HCT116 (cell line): ENCODE measurements around the gene SEC24B. TPM values are rescaled to one million over a fixed set of nuclear protein-coding genes. Genes with fewer than 3 reads are reported as not detected.

ENCODE experiments used
- ATAC-seq: fragments of 200-7000 bp; cut with Tn5 transposase; 2 replicates; pipeline ENCODE4 v1.9.1; 2020; ENCODE audit warnings: mild to moderate bottlenecking, moderate library complexity
- BruUV-seq: library from RNA; stranded (reverse); fragments of 400-500 nt; replicated peaks from 2 replicates; lab custom pipeline; 2021; lab: Mats Ljungman, UMichigan
- CTCF ChIA-PET: fragments of 300-600 bp; sonication (Branson Sonifier 250); formaldehyde crosslinking; loops from one replicate; lab custom pipeline; 2021; ENCODE audit warnings: antibody characterized with exemption; lab: Charles Lee
- POLR2A ChIA-PET: fragments of 300-600, 350-600 bp; sonication (Branson Sonifier 250); formaldehyde crosslinking; loops from one replicate; lab custom pipeline; 2021; ENCODE audit warnings: antibody characterized with exemption; lab: Charles Lee
- RAD21 ChIA-PET, 2 experiments: fragments of 300-600 bp; sonication (Branson Sonifier 250); formaldehyde crosslinking; loops; one replicate each; lab custom pipeline; 2023; ENCODE audit warnings: low total read pairs in 2 of 2; ENCODE audit not compliant: uncharacterized antibody in 2 of 2, unreplicated experiment in 2 of 2, low non-redundant PET in 1 of 2; lab: Charles Lee
- DNase-seq: peaks from one replicate; pipeline ENCODE4 v3.0.0-alpha.2; 2010; ENCODE audit warnings: low read depth, low spot score
- H2AFZ ChIP-seq: fragments of 200-600 bp; shearing (Covaris generic), sonication (generic); 2 replicates; pipeline ENCODE4 v1.6.1; 2017; ENCODE audit warnings: low read depth, mixed run types, mixed read lengths, antibody characterized with exemption, low read length; ENCODE audit not compliant: poor library complexity, severe bottlenecking
- H3K27ac ChIP-seq: 2 replicates; pipeline ENCODE4 v1.5.1; 2012; ENCODE audit warnings: low read depth, low read length
- H3K27me3 ChIP-seq: fragments of 200-600 bp; sonication (generic); 2 replicates; pipeline ENCODE4 v1.6.1; 2016; ENCODE audit warnings: mixed run types, low read length, mixed read lengths; ENCODE audit not compliant: insufficient read depth
- H3K36me3 ChIP-seq, 2 experiments: fragments of 200-500 bp in 1 of 2; fragments of 200-600 bp in 1 of 2; sonication (Bioruptor generic) in 1 of 2; sonication (generic) in 1 of 2; 2 replicates each; pipeline versions ENCODE4 v1.5.1 to v1.6.1; 2014 to 2016; ENCODE audit warnings: low read length in 2 of 2, inconsistent platforms in 1 of 2, mixed read lengths in 1 of 2, mixed run types in 1 of 2; ENCODE audit not compliant: insufficient read depth in 2 of 2, control insufficient read depth in 1 of 2
- H3K4me1 ChIP-seq, 2 experiments: fragments of 200-600 bp in 1 of 2; sonication (generic) in 1 of 2; 2 replicates each; pipeline versions ENCODE4 v1.5.1 to v1.6.1; 2012 to 2017; ENCODE audit warnings: low read length in 2 of 2, inconsistent platforms in 1 of 2, mild to moderate bottlenecking in 1 of 2, mixed read lengths in 1 of 2, mixed run types in 1 of 2, moderate library complexity in 1 of 2; ENCODE audit not compliant: insufficient read depth in 2 of 2, control insufficient read depth in 1 of 2
- H3K4me2 ChIP-seq: fragments of 200-600 bp; sonication (generic); 2 replicates; pipeline ENCODE4 v1.6.1; 2017; ENCODE audit warnings: mixed run types, low read length, mixed read lengths
- H3K4me3 ChIP-seq, 2 experiments: fragments of 200-600 bp in 1 of 2; sonication (generic) in 1 of 2; replicated peaks in 1 of 2; 2 replicates each; pipeline ENCODE4 v1.5.1; 2011 to 2016; ENCODE audit warnings: low read length in 2 of 2, control low read depth in 1 of 2, low read depth in 1 of 2, mild to moderate bottlenecking in 1 of 2, mixed read lengths in 1 of 2, mixed run types in 1 of 2
- H3K79me2 ChIP-seq: fragments of 200-600 bp; sonication (generic); 2 replicates; pipeline ENCODE4 v1.6.1; 2017; ENCODE audit warnings: mild to moderate bottlenecking, mixed run types, low read length, moderate library complexity, mixed read lengths; ENCODE audit not compliant: insufficient read depth
- H3K9ac ChIP-seq: fragments of 200-600 bp; sonication (generic); 2 replicates; pipeline ENCODE4 v1.6.1; 2016; ENCODE audit warnings: low read length, mixed read lengths
- H3K9me2 ChIP-seq: fragments of 200-600 bp; sonication (generic), shearing (Covaris generic); 2 replicates; pipeline ENCODE4 v1.6.1; 2017; ENCODE audit warnings: mixed run types, mild to moderate bottlenecking, moderate library complexity; ENCODE audit not compliant: insufficient read depth
- H3K9me3 ChIP-seq, 2 experiments: fragments of 200-500 bp in 1 of 2; fragments of 200-600 bp in 1 of 2; sonication (Bioruptor generic) in 1 of 2; sonication (generic) in 1 of 2; 2 replicates each; pipeline ENCODE4 v1.6.1; 2014 to 2017; ENCODE audit warnings: low read length in 2 of 2, mixed read lengths in 2 of 2, inconsistent platforms in 1 of 2, low read depth in 1 of 2, mild to moderate bottlenecking in 1 of 2, mixed run types in 1 of 2, moderate library complexity in 1 of 2; ENCODE audit not compliant: control insufficient read depth in 1 of 2, insufficient read depth in 1 of 2
- H4K20me1 ChIP-seq: fragments of 200-600 bp; sonication (generic), shearing (Covaris generic); 2 replicates; pipeline ENCODE4 v1.6.1; 2017; ENCODE audit warnings: mixed run types, mild to moderate bottlenecking, moderate library complexity; ENCODE audit not compliant: insufficient read depth
- ATF3 ChIP-seq: IDR thresholded peaks from 2 replicates; pipeline ENCODE4 v1.6.1; 2012
- CBX3 ChIP-seq: IDR thresholded peaks from 2 replicates; pipeline ENCODE4 v1.6.1; 2012; ENCODE audit warnings: low read depth
- EGR1 ChIP-seq: IDR thresholded peaks from 2 replicates; pipeline ENCODE4 v1.6.1; 2012; ENCODE audit warnings: low read depth
- ELF1 ChIP-seq: IDR thresholded peaks from 2 replicates; pipeline ENCODE4 v1.6.1; 2012; ENCODE audit warnings: low read depth, borderline replicate concordance
- EZH2 ChIP-seq: fragments of 200-600 bp; sonication (generic); IDR thresholded peaks from 2 replicates; pipeline ENCODE4 v1.6.1; 2017; ENCODE audit warnings: antibody characterized with exemption, mixed run types
- EZH2phosphoT487 ChIP-seq: fragments of 200-600 bp; IDR thresholded peaks from 2 replicates; pipeline ENCODE4 v1.6.1; 2018; ENCODE audit warnings: antibody characterized with exemption, borderline replicate concordance
- SP1 ChIP-seq: IDR thresholded peaks from 2 replicates; pipeline ENCODE4 v1.6.1; 2012; ENCODE audit warnings: low read depth
- SRF ChIP-seq: IDR thresholded peaks from 2 replicates; pipeline ENCODE4 v1.6.1; 2012; ENCODE audit warnings: low read depth
- TCF7L2 ChIP-seq: IDR thresholded peaks from 2 replicates; pipeline ENCODE4 v1.7.0; 2011; ENCODE audit warnings: borderline replicate concordance, inconsistent platforms; ENCODE audit not compliant: insufficient read depth, insufficient read length; ENCODE audit errors: extremely low read depth
- ZFX ChIP-seq: fragments of 450-650 bp; IDR thresholded peaks from 2 replicates; pipeline ENCODE4 v1.6.1; 2017
- intact Hi-C: fragments of 100-400 bp; cut with micrococcal nuclease; formaldehyde crosslinking; loops from 2 replicates; pipeline ENCODE4 v1.10.0; 2022
- total RNA-seq: library from RNA; stranded (reverse); gene quantifications from one replicate; pipeline ENCODE4 v1.2.1, GENCODE V29; 2021; ENCODE audit not compliant: unreplicated experiment
- TF ChIP-seq, protein P1 (sequence below), 3 experiments: fragments of 200-600 bp in 1 of 3; sonication (generic) in 1 of 3; IDR thresholded peaks in 2 of 3; conservative IDR thresholded peaks in 1 of 3; 2 replicates each; pipeline ENCODE4 v1.5.1; 2012 to 2017; ENCODE audit warnings: low read depth in 2 of 3, low read length in 2 of 3, antibody characterized with exemption in 1 of 3, borderline replicate concordance in 1 of 3, control low read depth in 1 of 3, mild to moderate bottlenecking in 1 of 3, mixed read lengths in 1 of 3, mixed run types in 1 of 3, moderate library complexity in 1 of 3; ENCODE audit not compliant: insufficient read depth in 1 of 3

The SEC24B gene
- total RNA-seq, 1 experiment from 2014 or later: 33.0 TPM

GRCh38 chr4:109408711-109409110, 24.9 kb upstream of the SEC24B start:
- H3K27me3 ChIP-seq: no peaks in the 10 kb centered on the region
- H3K4me2 ChIP-seq: no peak overlapping the region
- DNase-seq (no peak), ATAC-seq (no peak)
- intact Hi-C loops: loop anchor here (10.0 kb wide), 2 partner anchors 1344 to 1394 kb away; no protein-coding TSS in a partner anchor
- no peaks in the 10 kb centered on the region for H3K9me3 ChIP-seq
- H2AFZ ChIP-seq: no peak overlapping the region
- TF ChIP-seq, protein P1, sequence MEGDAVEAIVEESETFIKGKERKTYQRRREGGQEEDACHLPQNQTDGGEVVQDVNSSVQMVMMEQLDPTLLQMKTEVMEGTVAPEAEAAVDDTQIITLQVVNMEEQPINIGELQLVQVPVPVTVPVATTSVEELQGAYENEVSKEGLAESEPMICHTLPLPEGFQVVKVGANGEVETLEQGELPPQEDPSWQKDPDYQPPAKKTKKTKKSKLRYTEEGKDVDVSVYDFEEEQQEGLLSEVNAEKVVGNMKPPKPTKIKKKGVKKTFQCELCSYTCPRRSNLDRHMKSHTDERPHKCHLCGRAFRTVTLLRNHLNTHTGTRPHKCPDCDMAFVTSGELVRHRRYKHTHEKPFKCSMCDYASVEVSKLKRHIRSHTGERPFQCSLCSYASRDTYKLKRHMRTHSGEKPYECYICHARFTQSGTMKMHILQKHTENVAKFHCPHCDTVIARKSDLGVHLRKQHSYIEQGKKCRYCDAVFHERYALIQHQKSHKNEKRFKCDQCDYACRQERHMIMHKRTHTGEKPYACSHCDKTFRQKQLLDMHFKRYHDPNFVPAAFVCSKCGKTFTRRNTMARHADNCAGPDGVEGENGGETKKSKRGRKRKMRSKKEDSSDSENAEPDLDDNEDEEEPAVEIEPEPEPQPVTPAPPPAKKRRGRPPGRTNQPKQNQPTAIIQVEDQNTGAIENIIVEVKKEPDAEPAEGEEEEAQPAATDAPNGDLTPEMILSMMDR (IDR thresholded peaks at IDR 0.05 in 2 of 3, conservative IDR thresholded peaks at IDR 0.05 in 1 of 3; ENCODE audit: borderline replicate concordance in 1 of 3, insufficient read depth in 1 of 3, low read depth in 2 of 3, low read length in 2 of 3): no peak
- H3K9ac ChIP-seq: no peak overlapping the region
- no peaks in the 10 kb centered on the region for H3K9me2 ChIP-seq
- RAD21 ChIA-PET: no interaction called here
- no peaks in the 10 kb centered on the region for H3K79me2 ChIP-seq
- H3K36me3 ChIP-seq: no peaks in the 10 kb centered on the region
- H3K4me1 ChIP-seq: peaks cover 0 to 7% of the 10 kb centered on the region in 2 experiments; a peak in 1 of 4 replicates
- no peak overlapping the region for H3K4me3 ChIP-seq
- no peak overlapping the region for H3K27ac ChIP-seq
- BruUV-seq: no TSS peak
- no peaks in the 10 kb centered on the region for H4K20me1 ChIP-seq
- CTCF ChIA-PET: no interaction called here
- POLR2A ChIA-PET: no interaction called here

GRCh38 chr4:109410226-109410625, 23.4 kb upstream of the SEC24B start:
- BruUV-seq: no TSS peak

More at GRCh38 chr4:109410226-109410625, 23.4 kb upstream of the SEC24B start:
- no peak for DNase-seq
- H3K4me1 ChIP-seq: peaks cover 0 to 7% of the 10 kb centered on the region in 2 experiments; a peak in 1 of 4 replicates
- ChIA-PET POLR2A (no interaction called here), CTCF (no interaction called here), RAD21 (no interaction called here)
- no peaks in the 10 kb centered on the region for H4K20me1 ChIP-seq
- no peak overlapping the region for H2AFZ ChIP-seq
- intact Hi-C loops: no loop called here
- no peak overlapping the region for H3K9ac ChIP-seq
- no peak overlapping the region; the same call in 1 of the 2 replicates for H3K4me2 ChIP-seq
- H3K36me3 ChIP-seq: no peaks in the 10 kb centered on the region
- no peak overlapping the region for H3K4me3 ChIP-seq
- no peak for TF ChIP-seq SP1
- TF ChIP-seq CBX3: no peak
- TF ChIP-seq ZFX: no peak
- TF ChIP-seq SRF: no peak
- TF ChIP-seq EGR1: no peak
- TF ChIP-seq EZH2: no peak
- no peak for TF ChIP-seq ELF1
- no peak for TF ChIP-seq TCF7L2
- TF ChIP-seq EZH2phosphoT487: no peak
- TF ChIP-seq, protein P1 (IDR thresholded peaks at IDR 0.05 in 2 of 3, conservative IDR thresholded peaks at IDR 0.05 in 1 of 3; ENCODE audit: borderline replicate concordance in 1 of 3, insufficient read depth in 1 of 3, low read depth in 2 of 3, low read length in 2 of 3): no peak
- TF ChIP-seq ATF3: no peak
- no peaks in the 10 kb centered on the region for H3K27me3 ChIP-seq
- no peaks in the 10 kb centered on the region for H3K79me2 ChIP-seq
- H3K9me3 ChIP-seq: no peaks in the 10 kb centered on the region
- H3K9me2 ChIP-seq: no peaks in the 10 kb centered on the region
- H3K27ac ChIP-seq: no peak overlapping the region
- no peak for ATAC-seq
